T-helper 17 cell (primary cell): ENCODE measurements around the gene CALN1. TPM values are rescaled to one million over a fixed set of nuclear protein-coding genes. Genes with fewer than 3 reads are reported as not detected.

Experiments used
- ATAC-seq: fragments of 150-1000 bp; cut with Tn5 transposase; 2 replicates; pipeline ENCODE4 v1.10.0; 2021; ENCODE audit warnings: mild to moderate bottlenecking, moderate library complexity
- DNase-seq, 3 donors: peaks; one replicate each; pipeline versions ENCODE4 v3.0.0 to v3.0.0-alpha.2; 2020 to 2021
- H3K9me3 ChIP-seq: one replicate; pipeline ENCODE4 v1.7.0; 2013; ENCODE audit warnings: low read length, mild to moderate bottlenecking; ENCODE audit not compliant: control insufficient read depth, poor library complexity, severe bottlenecking
- H3K27ac Mint-ChIP-seq: one replicate; pipeline ENCODE4 v1.8.0; 2022; ENCODE audit warnings: mild to moderate bottlenecking, moderate library complexity, mixed read lengths
- H3K27me3 Mint-ChIP-seq: one replicate; pipeline ENCODE4 v1.8.0; 2022; ENCODE audit warnings: mixed read lengths
- H3K36me3 Mint-ChIP-seq: one replicate; pipeline ENCODE4 v1.8.0; 2022; ENCODE audit warnings: low read depth, mixed read lengths
- H3K4me1 Mint-ChIP-seq: one replicate; pipeline ENCODE4 v1.8.0; 2022; ENCODE audit warnings: mild to moderate bottlenecking, mixed read lengths
- H3K4me3 Mint-ChIP-seq: one replicate; pipeline ENCODE4 v1.8.0; 2022; ENCODE audit warnings: mild to moderate bottlenecking, moderate library complexity, mixed read lengths
- total RNA-seq, 4 donors: library from RNA in 2 of 4; stranded (reverse) in 2 of 4; gene quantifications; one replicate each; pipeline ENCODE4 v1.2.3 and lab custom pipeline; 2022 to 2026

CALN1 gene
- total RNA-seq, 2 donors from 2014 or later, result not detected

- H3K36me3 Mint-ChIP-seq, result peaks cover 1% of the 10 kb centered on the region
- no peaks in the 10 kb centered on the region for H3K4me1 Mint-ChIP-seq
- ATAC-seq (no peak), DNase-seq (no peak)
- no peak overlapping the region for H3K4me3 Mint-ChIP-seq
- no peaks in the 10 kb centered on the region for H3K9me3 ChIP-seq
- H3K27ac Mint-ChIP-seq, result no peak overlapping the region
- H3K27me3 Mint-ChIP-seq, result no peaks in the 10 kb centered on the region
Observed at GRCh38 chr7:72435925-72436480, 23.9 kb upstream of the CALN1 start.

GRCh38 chr7:72435366-72435765 lies 23.2 kb upstream of the CALN1 start:
- no peaks in the 10 kb centered on the region for H3K9me3 ChIP-seq
- Mint-ChIP-seq H3K27ac (no peak overlapping the region), H3K27me3 (no peaks in the 10 kb centered on the region), H3K4me3 (no peak overlapping the region), H3K4me1 (no peaks in the 10 kb centered on the region), H3K36me3 (no peaks in the 10 kb centered on the region)
- DNase-seq (no peak), ATAC-seq (no peak)

GRCh38 chr7:72430531-72430930 lies 18.4 kb upstream of the CALN1 start:
- no peaks in the 10 kb centered on the region for H3K4me1 Mint-ChIP-seq
- H3K9me3 ChIP-seq, result no peaks in the 10 kb centered on the region
- H3K36me3 Mint-ChIP-seq, result no peaks in the 10 kb centered on the region
- no peaks in the 10 kb centered on the region for H3K27me3 Mint-ChIP-seq
- no peak overlapping the region for H3K27ac Mint-ChIP-seq
- no peak overlapping the region for H3K4me3 Mint-ChIP-seq
- ATAC-seq, result no peak
- no peak for DNase-seq

- ATAC-seq (no peak), DNase-seq (no peak)
- H3K27me3 Mint-ChIP-seq, result no peaks in the 10 kb centered on the region
- H3K4me1 Mint-ChIP-seq, result no peaks in the 10 kb centered on the region
- H3K9me3 ChIP-seq, result no peaks in the 10 kb centered on the region
- H3K4me3 Mint-ChIP-seq, result no peak overlapping the region
- no peaks in the 10 kb centered on the region for H3K36me3 Mint-ChIP-seq
- no peak overlapping the region for H3K27ac Mint-ChIP-seq
Observed at GRCh38 chr7:72429316-72429715, 17.2 kb upstream of the CALN1 start.

- Mint-ChIP-seq H3K4me1 (no peaks in the 10 kb centered on the region), H3K4me3 (no peak overlapping the region), H3K27ac (no peak overlapping the region), H3K27me3 (no peaks in the 10 kb centered on the region), H3K36me3 (no peaks in the 10 kb centered on the region)
- no peak for ATAC-seq
- H3K9me3 ChIP-seq, result no peaks in the 10 kb centered on the region
- DNase-seq, result no peak
Observed at GRCh38 chr7:72416846-72417245, 4.7 kb upstream of the CALN1 start.

- Mint-ChIP-seq H3K4me1 (no peaks in the 10 kb centered on the region), H3K27me3 (no peaks in the 10 kb centered on the region), H3K36me3 (no peaks in the 10 kb centered on the region), H3K27ac (no peak overlapping the region), H3K4me3 (no peak overlapping the region)
- DNase-seq, result no peak
- H3K9me3 ChIP-seq, result no peaks in the 10 kb centered on the region
- no peak for ATAC-seq
Observed at GRCh38 chr7:72415586-72415985, 3.4 kb upstream of the CALN1 start.

- ATAC-seq, result no peak
- H3K27me3 Mint-ChIP-seq, result no peaks in the 10 kb centered on the region
- no peaks in the 10 kb centered on the region for H3K36me3 Mint-ChIP-seq
- no peak overlapping the region for H3K4me3 Mint-ChIP-seq
- H3K27ac Mint-ChIP-seq, result no peak overlapping the region
- no peaks in the 10 kb centered on the region for H3K4me1 Mint-ChIP-seq
- DNase-seq, result no peak
- no peaks in the 10 kb centered on the region for H3K9me3 ChIP-seq
Observed at GRCh38 chr7:72413886-72414285, 1.7 kb upstream of the CALN1 start.

- no peaks in the 10 kb centered on the region for H3K27me3 Mint-ChIP-seq
- H3K4me1 Mint-ChIP-seq, result no peaks in the 10 kb centered on the region
- H3K9me3 ChIP-seq, result no peaks in the 10 kb centered on the region
- DNase-seq (no peak), ATAC-seq (no peak)
- H3K4me3 Mint-ChIP-seq, result no peak overlapping the region
- no peak overlapping the region for H3K27ac Mint-ChIP-seq
- H3K36me3 Mint-ChIP-seq, result no peaks in the 10 kb centered on the region
Observed at GRCh38 chr7:72413290-72413689, 1.2 kb upstream of the CALN1 start.

GRCh38 chr7:72411419-72411818 lies 719 bp downstream of the CALN1 start:
- Mint-ChIP-seq H3K27ac (no peak overlapping the region), H3K36me3 (no peaks in the 10 kb centered on the region), H3K4me3 (no peak overlapping the region), H3K4me1 (no peaks in the 10 kb centered on the region), H3K27me3 (no peaks in the 10 kb centered on the region)
- ATAC-seq, result no peak
- H3K9me3 ChIP-seq, result no peaks in the 10 kb centered on the region
- DNase-seq, result no peak

GRCh38 chr7:72409638-72410015 lies 2.5 kb downstream of the CALN1 start:
- Mint-ChIP-seq H3K27me3 (no peaks in the 10 kb centered on the region), H3K4me1 (no peaks in the 10 kb centered on the region), H3K4me3 (no peak overlapping the region), H3K27ac (no peak overlapping the region), H3K36me3 (no peaks in the 10 kb centered on the region)
- no peaks in the 10 kb centered on the region for H3K9me3 ChIP-seq
- DNase-seq, result no peak
- no peak for ATAC-seq

- Mint-ChIP-seq H3K36me3 (no peaks in the 10 kb centered on the region), H3K4me1 (no peaks in the 10 kb centered on the region), H3K4me3 (no peak overlapping the region), H3K27me3 (no peaks in the 10 kb centered on the region), H3K27ac (no peak overlapping the region)
- ATAC-seq (no peak), DNase-seq (no peak)
- no peaks in the 10 kb centered on the region for H3K9me3 ChIP-seq
Observed at GRCh38 chr7:72408966-72409637, 3.0 kb downstream of the CALN1 start.

- Mint-ChIP-seq H3K4me1 (no peaks in the 10 kb centered on the region), H3K27ac (no peak overlapping the region), H3K27me3 (no peaks in the 10 kb centered on the region), H3K36me3 (no peaks in the 10 kb centered on the region), H3K4me3 (no peak overlapping the region)
- DNase-seq, result no peak
- no peaks in the 10 kb centered on the region for H3K9me3 ChIP-seq
- ATAC-seq, result no peak
Observed at GRCh38 chr7:72406820-72407403, 5.2 kb downstream of the CALN1 start.

- no peaks in the 10 kb centered on the region for H3K36me3 Mint-ChIP-seq
- no peak overlapping the region for H3K4me3 Mint-ChIP-seq
- DNase-seq, result no peak
- no peaks in the 10 kb centered on the region for H3K9me3 ChIP-seq
- no peaks in the 10 kb centered on the region for H3K27me3 Mint-ChIP-seq
- ATAC-seq, result no peak
- no peak overlapping the region for H3K27ac Mint-ChIP-seq
- H3K4me1 Mint-ChIP-seq, result no peaks in the 10 kb centered on the region
Observed at GRCh38 chr7:72405871-72406270, 6.3 kb downstream of the CALN1 start.

GRCh38 chr7:72405418-72405817 lies 6.7 kb downstream of the CALN1 start:
- H3K27ac Mint-ChIP-seq, result no peak overlapping the region
- no peaks in the 10 kb centered on the region for H3K36me3 Mint-ChIP-seq
- DNase-seq (no peak), ATAC-seq (no peak)
- H3K27me3 Mint-ChIP-seq, result no peaks in the 10 kb centered on the region
- H3K4me1 Mint-ChIP-seq, result no peaks in the 10 kb centered on the region
- no peak overlapping the region for H3K4me3 Mint-ChIP-seq
- H3K9me3 ChIP-seq, result no peaks in the 10 kb centered on the region
